Measurements from ENCODE around the gene PLCL2.
"Not testable (repeated sequence)": the region's sequence is repeated elsewhere in the genome, so short reads cannot be mapped to it uniquely, and the experiment has no call there.

PLCL2 gene

DNA sequence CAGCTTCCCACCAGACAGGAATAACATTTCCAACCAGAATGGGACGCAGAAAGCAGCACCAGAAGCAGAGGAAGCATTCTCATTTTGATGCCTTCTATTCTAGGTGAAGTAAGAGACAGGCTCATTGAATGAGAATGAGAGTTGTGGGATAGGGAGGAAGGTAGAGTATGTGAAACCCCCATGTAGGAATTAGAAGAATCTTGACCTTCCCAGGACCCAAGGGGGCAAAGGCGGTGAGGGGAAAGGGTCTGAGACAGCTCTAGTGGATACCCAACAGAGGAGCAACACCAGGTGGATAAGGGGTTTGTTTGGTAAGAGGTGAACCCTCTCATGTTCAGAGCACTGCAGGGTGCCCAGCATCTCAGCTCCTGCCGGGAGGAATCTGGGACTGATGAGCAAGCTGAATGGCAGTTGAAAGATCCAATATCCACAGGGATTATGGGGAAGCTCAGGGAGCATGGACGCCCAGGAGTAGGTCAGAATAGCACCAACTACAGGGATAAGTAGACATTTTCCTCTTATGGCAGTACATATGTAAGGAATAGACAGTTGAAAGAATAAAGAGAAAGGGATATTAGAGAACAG is 77.0 kb downstream of the PLCL2 start:
- DNase-seq (ENCODE audit: low read depth in 2 of 2), result no peak

DNA sequence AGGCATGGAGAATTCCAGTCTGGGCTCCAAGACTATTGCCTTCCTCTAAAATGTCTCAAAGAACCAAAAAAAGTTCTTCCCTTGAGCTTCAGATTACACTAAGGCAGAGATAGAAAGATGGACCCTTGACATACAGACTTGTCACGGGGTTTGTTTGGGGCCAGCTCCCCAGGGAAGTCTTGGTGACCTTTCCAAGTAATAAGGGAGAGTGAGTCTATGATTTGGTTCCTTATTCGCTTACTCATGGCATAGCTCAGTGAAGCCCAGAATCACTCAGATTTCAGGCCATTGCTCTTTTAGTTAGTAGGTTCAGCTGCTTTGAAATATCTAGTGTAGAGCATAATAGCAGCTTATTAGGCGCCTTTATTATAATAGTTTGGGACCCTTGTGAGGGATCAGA is 90.3 kb downstream of the PLCL2 start:
- no peak for DNase-seq (ENCODE audit: low read depth in 2 of 2)

DNA sequence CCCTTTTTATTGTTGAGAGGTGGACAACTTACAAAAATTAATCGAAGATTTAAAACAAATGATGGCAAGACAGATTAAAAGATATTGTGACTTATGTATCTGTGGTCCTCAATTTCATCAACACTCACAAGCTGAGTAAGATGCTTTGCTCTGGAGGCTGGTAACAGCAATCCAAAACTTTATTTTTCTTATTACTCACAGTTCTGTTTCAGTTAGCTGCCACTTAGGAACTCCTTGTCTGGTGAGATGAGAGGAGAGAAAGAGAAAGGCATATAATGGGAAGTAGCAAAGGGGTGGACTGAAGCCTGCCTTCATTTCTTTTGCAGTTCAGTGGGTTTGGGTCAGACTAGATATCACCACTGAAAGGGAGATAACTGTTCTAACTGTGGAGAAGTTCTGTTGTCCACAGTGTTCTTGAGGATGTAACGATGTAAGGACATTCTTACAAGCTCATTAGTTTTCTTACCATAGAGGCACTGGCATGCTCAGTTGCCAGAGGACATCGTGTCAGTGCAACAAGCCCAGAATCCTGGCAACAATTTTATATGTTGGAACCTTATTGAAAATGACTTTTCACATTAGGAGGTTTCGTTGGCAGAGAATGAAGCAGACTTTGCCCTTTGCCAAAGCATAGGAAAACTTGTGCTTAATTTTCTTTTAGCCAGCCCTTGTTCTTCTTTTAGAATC is 93.6 kb downstream of the PLCL2 start:
- DNase-seq (ENCODE audit: low read depth in 2 of 2), result no peak

DNA sequence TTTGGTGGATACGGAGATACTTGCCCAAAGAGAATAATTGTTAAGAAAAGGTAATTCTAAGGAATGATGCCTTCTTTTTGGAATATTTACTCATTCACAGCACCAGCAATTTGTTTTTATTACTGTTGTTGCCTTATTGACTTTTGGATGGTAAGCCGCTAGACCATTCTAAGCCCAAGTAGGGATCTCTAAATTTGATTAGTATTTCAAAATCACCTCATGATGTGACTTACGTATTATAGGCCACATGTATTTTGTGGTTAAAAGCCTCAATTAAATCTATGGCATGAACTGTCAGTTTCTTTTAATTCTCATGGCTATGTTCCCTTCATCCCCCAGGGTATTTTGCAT is 94.1 kb downstream of the PLCL2 start:
- no peak for DNase-seq (ENCODE audit: low read depth in 2 of 2)

DNA sequence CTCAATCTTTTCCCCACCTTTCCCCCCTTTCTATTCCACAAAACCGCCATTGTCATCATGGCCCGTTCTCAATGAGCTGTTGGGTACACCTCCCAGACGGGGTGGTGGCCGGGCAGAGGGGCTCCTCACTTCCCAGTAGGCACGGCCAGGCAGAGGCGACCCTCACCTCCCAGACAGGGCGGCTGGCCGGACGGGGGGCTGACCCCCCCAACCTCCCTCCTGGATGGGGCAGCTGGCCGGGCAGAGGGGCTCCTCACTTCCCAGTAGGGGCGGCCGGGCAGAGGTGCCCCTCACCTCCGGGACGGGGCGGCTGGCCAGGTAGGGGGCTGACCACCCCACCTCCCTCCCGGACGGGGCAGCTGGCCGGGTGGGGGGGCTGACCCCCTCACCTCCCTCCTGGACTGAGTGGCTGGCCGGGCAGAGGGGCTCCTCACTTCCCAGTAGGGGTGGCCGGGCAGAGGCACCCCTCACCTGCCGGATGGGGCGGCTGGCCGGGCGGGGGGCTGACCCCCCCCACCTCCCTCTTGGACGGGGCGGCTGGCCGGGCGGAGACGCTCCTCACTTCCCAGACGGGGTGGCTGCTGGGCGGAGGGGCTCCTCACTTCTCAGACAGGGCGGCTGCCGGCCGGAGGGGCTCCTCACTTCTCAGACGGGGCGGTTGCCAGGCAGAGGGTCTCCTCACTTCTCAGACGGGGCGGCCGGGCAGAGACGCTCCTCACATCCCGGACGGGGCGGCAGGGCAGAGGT is 95.2 kb downstream of the PLCL2 start:
- not testable (repeated sequence) for DNase-seq (ENCODE audit: low read depth in 2 of 2)

DNA sequence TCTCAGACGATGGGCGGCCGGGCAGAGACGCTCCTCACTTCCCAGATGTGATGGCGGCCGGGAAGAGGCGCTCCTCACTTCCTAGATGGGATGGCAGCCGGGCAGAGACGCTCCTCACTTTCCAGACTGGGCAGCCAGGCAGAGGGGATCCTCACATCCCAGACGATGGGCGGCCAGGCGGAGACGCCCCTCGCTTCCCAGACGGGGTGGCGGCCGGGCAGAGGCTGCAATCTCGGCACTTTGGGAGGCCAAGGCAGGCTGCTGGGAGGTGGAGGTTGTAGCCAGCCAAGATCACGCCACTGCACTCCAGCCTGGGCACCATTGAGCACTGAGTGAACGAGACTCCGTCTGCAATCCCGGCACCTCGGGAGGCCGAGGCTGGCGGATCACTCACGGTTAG is 95.8 kb downstream of the PLCL2 start:
- DNase-seq (ENCODE audit: low read depth in 2 of 2), result not testable (repeated sequence)

DNA sequence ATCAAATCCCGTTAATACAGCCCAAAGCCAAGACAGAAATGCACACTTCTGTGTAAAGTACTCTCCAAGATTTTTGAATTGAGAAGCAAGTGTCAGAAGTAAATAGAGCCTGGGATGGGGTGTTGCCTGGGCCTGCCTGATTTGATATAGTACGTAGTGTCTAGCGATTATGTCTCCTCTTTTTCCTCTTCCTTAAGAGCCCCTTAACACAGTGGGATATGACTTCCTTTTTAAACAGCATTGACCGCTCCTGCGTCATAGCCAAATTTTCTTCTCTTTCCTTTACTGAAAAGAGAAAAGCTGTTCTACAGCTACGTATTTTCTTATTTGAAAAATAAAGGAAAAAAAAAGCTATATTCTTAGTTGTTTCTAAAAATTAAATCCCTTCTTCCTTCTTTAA is 97.7 kb downstream of the PLCL2 start:
- DNase-seq (ENCODE audit: low read depth in 2 of 2), result no peak

DNA sequence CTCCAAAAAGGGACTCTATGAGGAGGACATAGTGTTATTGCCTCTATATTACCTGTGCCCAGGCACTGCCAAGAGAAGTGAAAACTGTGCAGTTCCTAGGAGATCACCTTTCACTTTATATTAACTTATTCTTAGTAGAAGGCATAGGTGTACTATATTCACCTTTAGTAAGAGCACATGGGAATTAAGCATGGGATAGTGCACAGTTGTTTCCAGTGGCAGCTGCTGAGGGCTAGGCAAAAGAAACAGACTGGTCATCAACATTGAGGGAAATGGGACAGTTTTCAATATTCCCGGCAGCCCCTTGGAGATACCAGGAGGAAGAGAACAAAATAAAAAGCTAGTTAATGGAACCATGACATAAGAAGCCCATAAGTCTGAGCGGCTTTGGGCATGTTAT is 100.9 kb downstream of the PLCL2 start:
- no peak for DNase-seq (ENCODE audit: low read depth in 2 of 2)

DNA sequence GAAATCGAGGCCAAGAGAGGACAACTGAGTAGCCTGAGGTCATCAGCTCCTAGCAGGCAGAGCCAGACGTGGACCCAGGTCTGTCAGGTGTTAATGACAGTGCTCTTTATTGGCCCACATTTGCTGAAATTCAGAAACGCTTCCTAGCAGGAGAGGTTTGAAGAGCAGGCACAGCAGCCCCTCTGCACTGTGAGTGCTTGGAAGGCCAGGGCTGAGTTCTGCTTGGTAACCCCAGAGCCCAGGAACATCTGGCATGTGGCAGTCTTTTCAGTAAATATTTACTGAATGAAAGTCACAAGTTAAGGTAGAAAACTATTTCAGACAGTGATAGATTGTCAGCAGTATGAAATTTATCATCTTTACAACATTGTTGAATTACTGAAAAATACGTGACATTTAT is 102.4 kb downstream of the PLCL2 start:
- no peak for DNase-seq (ENCODE audit: low read depth in 2 of 2)

DNA sequence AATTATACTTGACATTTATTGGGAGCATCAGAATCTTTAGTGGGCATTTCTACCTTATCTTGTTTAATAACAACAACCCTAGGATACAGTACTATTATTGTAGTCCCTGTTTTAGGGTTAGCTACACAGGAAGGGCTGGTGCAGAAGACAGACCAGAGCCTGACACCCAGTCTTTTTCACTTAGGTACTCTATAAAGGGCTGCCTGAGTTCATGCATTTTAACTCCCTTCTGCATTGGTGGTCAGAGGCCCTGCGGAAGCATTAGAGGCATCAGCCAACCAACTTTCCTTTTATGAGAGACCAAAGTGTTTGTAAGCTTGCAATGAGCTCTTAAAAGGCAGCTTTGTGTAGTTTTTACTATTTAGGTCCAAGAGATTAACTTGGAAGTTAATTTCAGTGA is 105.4 kb downstream of the PLCL2 start:
- no peak for DNase-seq (ENCODE audit: low read depth in 2 of 2)

DNA sequence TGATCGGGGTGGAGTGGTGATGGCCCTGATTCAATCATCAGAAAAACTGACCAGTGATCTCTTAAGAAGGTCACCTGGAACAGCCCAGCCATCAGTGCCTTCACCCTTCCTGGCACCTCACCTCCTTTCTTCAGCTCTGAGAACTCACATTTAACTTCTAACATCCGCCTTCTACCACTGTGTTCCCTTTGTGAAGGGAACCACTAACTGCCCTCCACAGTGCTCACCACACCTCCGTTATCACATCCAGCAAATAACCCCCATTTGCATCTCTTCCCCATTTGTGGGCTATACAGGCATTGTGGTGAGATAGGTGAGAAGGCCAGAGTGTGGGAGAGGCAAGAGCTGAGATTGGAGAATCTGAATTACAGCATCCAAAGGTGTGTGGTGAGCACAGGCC is 107.4 kb downstream of the PLCL2 start:
- DNase-seq (ENCODE audit: low read depth in 2 of 2), result no peak

DNA sequence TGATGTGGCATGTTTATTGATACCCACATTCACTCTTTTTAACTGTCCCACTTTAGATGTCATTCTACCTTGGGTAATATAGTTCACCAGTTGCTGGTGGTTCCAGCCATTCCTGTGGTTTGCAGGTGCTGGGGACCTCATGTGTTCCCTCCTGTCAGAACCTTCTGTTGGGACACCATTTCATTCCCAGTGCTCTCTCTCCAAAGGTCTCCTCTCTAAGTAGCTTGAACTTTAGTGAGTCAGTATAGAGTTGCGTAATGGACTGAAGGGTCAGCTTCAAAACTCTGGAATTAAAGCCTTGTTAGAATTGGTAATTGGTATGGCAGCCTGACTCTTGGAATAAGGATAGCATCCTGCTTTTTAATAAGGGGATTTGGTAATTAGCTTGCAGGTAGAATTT is 108.5 kb downstream of the PLCL2 start:
- DNase-seq (ENCODE audit: low read depth in 2 of 2), result no peak

DNA sequence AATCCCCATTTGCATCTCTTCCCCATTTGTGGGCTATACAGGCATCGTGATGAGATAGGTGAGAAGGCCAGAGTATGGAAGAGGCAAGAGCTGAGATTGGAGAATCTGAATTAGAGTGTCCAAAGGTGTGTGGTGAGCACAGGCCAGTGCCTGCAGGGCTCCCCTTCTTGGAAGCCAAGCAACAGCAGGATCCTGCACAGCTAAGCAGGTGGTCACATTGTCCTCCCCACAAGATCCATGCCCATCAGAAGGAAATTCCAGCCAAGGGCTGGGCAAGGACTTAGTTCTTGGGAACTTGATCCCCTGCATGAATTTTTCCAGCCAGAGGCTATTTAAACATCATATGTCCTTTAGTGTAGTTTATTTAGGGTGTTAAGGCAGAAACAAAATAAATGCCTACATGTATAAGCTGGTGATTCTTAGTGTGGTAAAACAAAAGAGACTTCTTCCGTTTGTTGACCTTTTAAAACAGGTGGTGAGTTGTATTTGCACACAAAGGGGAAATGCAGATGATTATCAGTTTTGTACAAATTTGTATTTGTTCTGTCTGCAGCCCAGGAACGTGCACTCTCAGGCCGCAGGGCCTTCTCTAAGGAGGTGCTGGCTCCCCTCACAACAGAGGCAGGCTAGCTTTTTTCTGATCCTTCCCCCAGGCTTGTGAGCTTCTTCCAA is 110.2 kb downstream of the PLCL2 start:
- DNase-seq (ENCODE audit: low read depth in 2 of 2), result no peak

DNA sequence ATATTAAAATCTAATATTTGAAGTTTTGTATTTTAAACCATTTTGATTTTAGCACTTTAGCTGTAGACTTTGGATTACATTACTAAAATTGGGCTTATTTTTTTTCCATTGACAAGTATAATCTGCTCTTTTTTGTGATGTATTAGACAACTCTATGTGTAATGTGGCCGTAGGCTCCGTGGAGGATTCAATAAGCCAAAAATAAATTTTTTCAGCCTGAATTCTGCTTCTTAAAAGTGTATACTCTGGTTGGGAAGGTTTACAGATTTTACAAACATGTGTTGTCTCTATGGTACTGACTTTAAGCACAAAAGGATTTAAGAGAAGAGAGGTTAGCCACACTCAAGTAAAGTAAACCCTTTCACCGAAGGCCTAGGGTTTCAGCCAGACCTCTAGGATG is 110.8 kb downstream of the PLCL2 start:
- no peak for DNase-seq (ENCODE audit: low read depth in 2 of 2)

DNA sequence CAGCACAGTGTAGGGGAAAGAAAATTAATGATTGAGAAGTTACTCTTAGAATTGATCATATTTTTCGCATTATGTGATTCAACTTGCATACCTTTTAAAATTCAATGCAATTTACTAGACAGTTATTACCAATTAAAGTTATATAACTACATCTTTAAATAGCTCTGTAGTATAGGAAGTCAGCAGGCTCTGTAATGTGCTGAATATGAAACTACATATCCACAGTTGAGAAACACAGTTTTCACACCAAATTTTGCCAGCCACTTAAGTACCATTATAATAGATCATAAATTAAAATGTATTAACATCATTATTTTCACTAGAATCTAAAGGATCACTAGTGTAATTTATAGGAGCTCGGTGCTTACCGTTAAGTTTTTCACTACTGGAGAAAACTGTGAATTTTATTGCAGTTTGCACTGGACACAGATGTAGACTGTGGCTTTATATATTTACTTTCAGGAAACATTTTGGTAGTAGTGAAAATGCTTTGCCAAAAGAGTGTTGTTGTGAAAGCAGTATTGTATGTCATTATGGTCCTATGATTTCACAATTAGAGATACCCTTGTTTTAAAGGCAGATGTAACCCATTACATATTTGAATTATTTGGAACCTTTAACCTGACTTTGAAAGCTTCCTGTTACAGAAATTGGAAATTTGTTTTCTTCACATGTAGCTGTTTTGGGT is 113.6 kb downstream of the PLCL2 start:
- no peak for DNase-seq (ENCODE audit: low read depth in 2 of 2)

DNA sequence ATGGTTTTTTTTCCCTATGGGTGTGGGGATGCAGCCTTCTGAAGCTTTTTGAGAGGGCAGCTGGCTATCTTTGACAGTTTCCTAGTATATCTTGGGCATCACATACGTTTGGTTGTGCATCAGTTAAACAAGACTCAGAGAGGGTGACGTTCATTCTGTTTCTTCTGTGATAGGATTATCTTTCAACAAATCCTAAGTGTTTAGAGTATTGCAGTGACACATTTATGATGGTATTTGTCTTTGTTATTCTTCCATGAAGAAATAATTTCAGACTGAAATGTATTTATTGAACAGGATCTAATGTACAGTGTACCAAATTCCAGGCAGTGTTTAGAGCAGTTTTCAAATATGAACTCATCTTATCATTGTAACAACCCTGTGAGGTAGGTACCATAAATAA is 114.4 kb downstream of the PLCL2 start:
- DNase-seq (ENCODE audit: low read depth in 2 of 2), result no peak

DNA sequence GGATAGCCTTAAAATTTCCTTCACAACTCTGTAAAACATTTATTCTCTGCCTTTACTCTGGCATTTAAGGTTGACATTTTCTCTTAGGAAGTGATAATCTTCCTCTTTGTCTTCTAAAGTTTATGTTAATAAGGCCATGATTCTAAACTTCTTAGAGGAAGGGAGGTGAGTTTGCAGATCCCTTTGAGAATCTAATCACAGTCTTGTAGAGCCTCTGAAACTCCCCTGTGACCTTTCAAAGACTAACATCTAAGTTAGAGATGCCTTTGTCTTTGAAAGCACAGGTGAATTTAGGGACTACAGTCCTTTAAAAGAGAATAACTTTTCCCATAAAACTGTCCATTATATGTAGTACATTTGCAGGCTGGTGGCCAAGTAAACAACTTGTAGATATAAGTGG is 115.1 kb downstream of the PLCL2 start:
- DNase-seq (ENCODE audit: low read depth in 2 of 2), result no peak

DNA sequence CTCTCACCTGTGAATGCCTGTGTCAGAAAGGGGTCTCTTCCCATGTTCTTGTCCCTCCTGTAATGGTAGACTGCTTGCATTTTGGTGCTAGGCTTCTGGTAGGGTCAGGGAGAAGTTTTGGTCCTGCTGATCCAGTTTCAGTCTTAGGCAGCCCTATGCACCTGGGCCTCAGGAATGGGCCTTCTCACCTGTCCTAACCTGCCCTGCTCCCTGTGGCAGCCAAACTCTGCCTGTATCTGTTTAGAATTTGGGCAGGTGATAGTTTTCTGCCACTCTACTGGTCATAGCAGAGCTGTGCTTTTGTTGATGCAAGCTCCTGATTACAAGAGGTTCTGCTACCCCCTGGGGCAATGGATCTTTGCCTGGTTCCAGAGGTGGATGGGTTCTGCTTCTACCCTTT is 118.7 kb downstream of the PLCL2 start:
- DNase-seq (ENCODE audit: low read depth in 2 of 2), result no peak

DNA sequence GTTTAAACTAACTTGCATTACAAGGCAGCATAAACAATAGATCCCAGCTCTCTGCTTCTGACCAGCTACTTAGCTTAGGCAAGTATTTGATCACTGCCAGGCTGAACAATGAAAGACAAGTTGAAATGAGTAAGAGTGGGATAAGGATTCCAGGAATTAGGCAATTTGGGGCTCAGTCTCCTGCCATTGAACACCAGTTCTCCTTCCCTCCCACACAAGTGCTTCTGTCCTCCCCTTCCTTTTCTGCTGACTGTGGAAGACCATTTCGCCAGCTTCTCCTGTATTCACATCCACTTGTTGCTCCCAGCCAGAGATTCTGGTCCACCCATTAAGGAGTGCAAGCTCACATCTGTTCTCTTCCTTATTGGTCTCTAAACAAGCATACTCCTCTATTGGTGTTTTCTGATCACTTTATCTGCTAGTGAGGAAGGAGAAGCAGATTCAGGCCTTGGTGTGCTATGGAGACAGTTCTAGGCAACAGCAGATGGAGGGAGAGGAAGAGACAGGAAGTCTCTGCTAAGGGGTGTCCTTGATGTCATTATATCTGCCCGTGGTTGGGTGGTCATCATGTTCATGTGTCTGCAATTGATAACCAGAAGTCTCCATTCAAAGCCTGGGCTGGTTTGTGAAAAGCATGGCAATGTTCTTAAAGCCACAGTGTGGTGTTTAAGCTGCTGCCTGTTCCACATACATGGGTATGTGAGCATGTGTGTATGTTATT is 121.5 kb downstream of the PLCL2 start:
- DNase-seq (ENCODE audit: low read depth in 2 of 2), result no peak

DNA sequence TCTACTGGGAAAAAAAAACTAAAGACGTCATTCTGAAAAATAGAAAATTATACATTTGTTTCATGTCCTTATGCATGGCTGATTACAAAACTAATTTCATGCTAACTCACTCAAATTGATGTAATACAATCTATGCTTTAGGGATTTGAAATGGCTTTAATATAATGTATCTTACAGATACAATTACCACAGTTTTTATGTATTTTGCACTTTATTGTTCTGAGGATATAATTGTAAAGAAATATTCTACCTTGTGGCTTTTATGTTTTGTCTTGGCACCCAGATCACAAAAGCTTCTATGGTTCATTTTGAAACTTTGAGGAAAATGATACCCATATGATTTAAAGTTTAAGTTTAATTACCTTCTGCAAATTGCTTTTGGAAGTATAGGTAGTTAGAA is 122.5 kb downstream of the PLCL2 start:
- no peak for DNase-seq (ENCODE audit: low read depth in 2 of 2)

DNA sequence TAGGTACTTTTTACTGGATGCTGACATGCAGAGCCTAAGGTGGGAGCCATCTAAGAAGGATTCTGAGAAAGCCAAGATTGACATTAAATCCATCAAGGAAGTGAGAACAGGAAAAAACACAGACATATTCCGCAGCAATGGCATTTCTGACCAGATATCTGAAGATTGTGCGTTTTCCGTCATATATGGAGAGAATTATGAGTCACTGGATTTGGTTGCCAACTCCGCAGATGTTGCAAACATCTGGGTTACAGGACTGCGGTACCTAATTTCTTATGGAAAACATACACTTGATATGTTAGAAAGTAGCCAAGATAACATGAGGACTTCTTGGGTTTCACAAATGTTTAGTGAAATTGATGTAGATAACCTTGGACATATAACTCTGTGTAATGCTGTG is 125.1 kb downstream of the PLCL2 start:
- no peak for DNase-seq (ENCODE audit: low read depth in 2 of 2)

Measured in stimulated activated CD8-positive, alpha-beta memory T cell treated with anti-CD3 and anti-CD28 coated beads, Interleukin-2, amount 100 ng/mL, for 1 hour (primary cell).